Gastrocnemius medialis (tissue), 4 donors: Measurements from ENCODE around the gene FBXL19.

ENCODE experiments used
- POLR2A ChIP-seq, 2 donors: fragments of 450-650 bp; IDR thresholded peaks; one replicate each; pipeline ENCODE4 v1.6.1; 2017; ENCODE audit warnings: antibody characterized with exemption in 2 of 2, mild to moderate bottlenecking in 2 of 2, moderate library complexity in 2 of 2
- TF ChIP-seq, protein P1 (sequence below), 5 experiments: fragments of 450-650 bp in 3 of 5; fragments of 200-600 bp in 2 of 5; sonication (generic) in 2 of 5; IDR thresholded peaks in 4 of 5; conservative IDR thresholded peaks in 1 of 5; 1 replicate in 4 of 5; 2 replicates in 1 of 5; pipeline ENCODE4 v1.5.1; 2016 to 2019; ENCODE audit warnings: antibody characterized with exemption in 5 of 5, mild to moderate bottlenecking in 3 of 5, moderate library complexity in 3 of 5

GRCh38 chr16:30985401-30986128 lies 62.2 kb downstream of the FBXL19 start:
- TF ChIP-seq, protein P1, sequence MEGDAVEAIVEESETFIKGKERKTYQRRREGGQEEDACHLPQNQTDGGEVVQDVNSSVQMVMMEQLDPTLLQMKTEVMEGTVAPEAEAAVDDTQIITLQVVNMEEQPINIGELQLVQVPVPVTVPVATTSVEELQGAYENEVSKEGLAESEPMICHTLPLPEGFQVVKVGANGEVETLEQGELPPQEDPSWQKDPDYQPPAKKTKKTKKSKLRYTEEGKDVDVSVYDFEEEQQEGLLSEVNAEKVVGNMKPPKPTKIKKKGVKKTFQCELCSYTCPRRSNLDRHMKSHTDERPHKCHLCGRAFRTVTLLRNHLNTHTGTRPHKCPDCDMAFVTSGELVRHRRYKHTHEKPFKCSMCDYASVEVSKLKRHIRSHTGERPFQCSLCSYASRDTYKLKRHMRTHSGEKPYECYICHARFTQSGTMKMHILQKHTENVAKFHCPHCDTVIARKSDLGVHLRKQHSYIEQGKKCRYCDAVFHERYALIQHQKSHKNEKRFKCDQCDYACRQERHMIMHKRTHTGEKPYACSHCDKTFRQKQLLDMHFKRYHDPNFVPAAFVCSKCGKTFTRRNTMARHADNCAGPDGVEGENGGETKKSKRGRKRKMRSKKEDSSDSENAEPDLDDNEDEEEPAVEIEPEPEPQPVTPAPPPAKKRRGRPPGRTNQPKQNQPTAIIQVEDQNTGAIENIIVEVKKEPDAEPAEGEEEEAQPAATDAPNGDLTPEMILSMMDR (IDR thresholded peaks at IDR 0.05 in 4 of 5, conservative IDR thresholded peaks at IDR 0.05 in 1 of 5) = no peak
- no peak for TF ChIP-seq POLR2A (IDR thresholded peaks at IDR 0.05)
